Fibroblast of skin of abdomen (primary cell): ENCODE measurements around the gene ZNF564.
"Not testable (repeated sequence)": the region's sequence is repeated elsewhere in the genome, so short reads cannot be mapped to it uniquely, and the experiment has no call there.

Experiments used
- DNase-seq: peaks from one replicate; pipeline ENCODE4 v3.0.0-alpha.2; 2013

The ZNF564 gene

DNA sequence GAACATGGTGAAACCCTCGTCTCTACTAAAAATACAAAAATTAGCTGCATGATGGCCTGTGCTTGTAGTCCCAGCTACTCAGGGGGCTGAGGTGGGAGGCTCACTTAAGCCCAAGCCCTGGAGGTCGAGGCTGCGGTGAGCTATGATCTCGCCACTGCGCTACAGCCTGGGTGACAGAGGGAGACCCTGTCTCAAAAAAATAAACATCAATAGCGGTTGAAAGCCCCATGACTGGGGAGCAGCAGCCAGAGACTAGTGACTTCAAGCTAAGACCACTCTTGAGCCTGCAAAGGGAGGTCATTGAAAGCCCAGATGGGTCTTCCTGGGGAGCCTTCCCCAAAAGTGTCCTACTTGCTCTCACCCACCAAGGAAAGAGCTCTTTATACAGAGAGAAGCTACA lies 54.8 kb downstream of the ZNF564 start:
- DNase-seq = no peak

DNA sequence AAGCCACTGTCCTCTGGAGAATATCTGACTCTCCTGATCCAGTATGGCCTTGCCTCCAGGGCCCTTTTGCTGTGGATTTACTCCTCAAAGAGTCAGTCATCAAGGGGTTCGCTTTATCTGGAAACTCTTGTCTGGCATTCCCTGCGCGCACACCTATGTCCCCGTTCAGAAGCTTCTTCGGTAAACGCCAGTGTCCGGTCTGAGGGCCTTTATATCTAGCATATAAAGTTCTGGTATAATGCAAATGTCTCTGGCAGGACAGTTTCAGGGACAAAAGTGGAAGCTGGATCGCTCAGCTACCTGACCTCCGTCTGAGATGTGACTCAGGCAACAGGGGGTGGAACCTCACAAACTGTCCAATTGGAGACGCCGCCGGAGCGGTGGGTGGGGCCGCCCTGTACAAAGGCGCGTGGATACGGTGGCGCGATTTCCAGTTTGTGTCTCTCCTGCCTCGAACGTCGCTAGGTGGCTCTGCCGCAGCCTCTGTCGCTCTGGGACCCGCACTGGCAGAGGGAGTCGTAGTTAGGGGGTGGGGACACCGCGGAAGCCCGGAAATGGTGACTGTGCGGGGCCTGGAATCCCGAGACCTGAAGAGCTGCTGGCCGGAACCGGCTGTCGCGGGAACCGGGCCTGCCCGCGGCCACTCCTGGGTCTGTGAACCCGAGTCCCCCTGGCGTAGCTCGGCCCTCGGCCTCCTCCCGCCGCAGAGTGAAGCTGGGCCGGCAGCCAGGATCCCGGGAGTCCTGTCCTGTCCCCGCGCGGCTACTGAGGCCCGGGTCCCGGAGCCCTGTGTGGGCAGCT lies 56.1 kb downstream of the ZNF564 start:
- peak; percentile 79 for DNase-seq

DNA sequence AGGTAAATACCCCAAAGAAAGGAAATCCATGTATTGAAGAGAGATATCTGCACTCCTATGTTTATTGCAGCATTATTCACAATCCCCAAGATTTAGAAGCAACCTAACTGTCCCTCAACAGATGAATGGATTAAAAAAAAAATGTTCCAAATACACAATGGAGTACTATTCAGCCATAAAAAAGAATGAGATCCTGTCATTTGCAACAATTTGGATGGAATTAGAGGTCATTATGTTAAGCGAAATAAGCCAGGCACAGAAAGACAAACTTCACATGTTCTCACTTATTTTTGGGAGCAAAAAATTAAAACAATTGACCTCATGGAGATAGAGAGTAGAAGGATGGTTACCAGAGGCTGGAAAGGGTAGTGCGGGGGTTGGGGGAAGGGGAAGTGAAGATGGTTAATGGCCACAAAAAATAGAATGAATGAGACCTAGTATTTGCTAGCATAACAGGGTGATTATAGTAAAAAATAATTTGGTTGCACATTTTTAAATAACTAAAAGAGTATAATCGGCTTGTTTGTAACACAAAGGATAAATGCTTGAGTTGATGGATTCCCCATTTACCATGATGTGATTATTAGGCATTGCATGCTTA lies 56.9 kb downstream of the ZNF564 start:
- no peak for DNase-seq

DNA sequence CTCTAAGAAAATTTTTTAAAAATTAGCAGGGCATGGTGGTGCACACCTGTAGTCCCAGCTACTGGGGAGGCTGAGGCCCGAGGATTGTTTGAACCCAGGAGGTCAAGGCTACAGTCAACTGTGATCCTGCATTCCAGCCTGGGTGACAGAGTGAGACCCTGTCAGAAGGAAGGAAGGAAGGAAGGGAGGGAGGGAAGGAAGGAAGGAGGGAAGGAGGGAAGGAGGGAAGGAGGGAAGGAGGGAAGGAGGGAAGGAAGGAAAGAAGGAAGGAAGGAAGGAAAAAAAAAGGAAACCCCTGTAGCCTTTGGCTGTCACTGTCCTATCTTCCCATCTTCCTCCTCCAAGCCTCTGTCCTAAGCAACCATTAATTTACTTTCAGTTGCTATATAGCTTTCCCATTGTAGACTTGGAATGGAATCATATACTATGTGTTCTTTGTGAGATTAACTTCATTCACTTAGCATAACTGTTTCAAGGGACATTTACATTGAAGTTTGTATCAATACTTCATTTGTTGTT lies 65.0 kb downstream of the ZNF564 start:
- DNase-seq = not testable (repeated sequence)

DNA sequence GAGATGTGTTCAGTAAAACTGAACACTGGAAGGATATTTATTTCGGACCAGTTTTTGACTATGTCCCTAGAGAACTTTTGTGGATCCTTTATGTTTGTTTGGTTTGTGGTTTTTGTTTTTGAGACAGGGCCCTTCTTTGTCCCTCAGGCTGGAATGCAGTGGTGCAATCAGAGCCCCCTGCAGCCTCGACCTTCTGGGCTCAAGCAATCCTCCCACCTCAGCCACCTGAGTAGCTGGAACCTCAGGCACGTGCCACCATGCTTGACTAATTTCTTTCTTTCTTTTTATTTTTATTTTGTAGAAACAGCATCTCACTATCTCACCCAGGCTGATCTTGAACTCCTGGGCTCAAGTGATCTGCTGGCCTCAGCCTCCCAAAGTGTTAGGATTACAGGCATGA lies 65.7 kb downstream of the ZNF564 start:
- no peak for DNase-seq

DNA sequence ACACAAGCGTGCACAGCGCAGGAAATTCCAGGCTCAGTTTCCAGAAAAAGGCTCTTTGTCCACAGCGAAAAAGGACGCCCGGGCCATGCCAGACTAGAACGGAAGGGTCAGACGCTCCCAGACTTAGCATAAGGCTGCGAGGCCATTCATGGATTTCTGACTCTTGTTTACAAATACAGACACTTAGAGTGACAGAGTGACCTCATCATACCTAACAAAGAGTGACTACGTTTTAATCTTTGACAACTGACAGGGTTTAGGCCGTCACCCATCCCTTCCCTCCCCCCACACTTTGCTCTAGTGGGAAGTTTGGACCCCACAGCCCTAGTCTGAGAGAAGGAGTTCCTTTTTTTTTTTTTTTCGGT lies 66.2 kb downstream of the ZNF564 start:
- DNase-seq = no peak

DNA sequence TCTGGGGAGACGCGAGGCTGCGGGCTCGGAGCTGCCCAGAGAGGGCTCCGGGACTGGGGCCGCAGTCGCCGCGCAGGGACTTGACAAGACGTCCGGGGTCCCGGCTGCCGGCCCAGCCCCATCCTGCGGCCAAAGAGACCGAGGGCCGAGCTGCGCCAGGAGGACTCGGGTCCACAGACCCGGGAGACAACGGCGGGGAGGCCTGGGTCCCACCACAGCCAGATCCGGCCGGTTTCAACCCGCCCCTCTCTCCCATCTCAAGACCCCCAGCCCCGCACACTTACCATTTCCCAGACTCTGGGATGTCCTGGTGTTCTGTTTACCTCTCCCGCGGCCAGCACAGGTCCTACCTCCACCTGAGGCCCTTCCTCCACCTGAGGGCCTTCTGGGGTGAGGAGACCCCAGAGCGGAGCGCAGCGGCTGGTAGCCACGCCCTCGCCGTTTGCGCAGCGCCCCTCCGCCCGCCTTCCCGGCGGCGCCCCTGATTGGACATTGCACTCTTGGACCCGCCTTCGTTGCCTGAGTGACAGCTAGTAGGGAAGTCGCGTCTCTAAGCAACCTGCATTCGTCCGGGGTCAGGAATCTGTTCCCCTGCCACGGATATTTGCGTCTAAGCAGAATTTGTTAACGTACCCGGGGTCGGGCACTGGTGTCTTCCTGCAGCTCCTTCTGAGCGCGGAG lies 66.8 kb downstream of the ZNF564 start, which contains the start of gene ZNF709:
TSS of gene ZNF709 (minus strand) at position 446 of the 681 bp plus-strand sequence. CDS start at position 287, 159 bp downstream.
- peak; percentile 84 for DNase-seq

DNA sequence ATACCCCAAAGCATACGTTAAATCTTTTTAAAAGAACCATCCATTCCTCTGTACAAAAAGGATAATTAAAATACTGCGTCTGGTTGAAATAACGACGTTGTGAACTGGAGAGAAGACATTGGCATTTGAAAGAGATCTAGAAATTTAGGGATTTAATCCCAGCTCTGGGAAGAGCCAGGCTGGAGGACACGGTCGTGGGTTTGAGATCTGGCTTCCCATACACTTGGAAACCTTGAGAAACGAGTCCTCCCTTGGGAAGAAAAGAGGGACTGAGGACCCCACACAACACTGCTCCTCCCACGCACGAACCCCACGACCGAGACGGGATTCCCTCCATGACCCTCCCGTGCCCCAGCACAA lies 67.3 kb downstream of the ZNF564 start:
- no peak for DNase-seq

DNA sequence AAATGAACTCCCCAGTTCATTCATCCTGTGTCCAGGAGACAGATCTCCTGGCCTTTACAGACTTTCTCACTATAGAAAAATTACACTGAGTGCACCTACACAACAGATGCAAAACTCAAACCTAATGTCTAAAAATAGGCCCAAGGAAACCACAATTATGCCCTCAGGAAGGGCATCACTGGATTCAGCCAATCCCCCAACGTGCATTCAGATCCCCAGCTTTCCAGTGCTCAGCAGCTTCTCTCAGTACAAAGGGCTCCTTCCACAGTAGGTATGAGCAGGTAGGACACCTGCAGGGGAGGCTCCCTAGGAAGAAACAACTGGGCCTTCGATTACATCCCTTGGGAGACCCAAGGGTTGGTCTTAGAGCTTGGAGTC lies 68.8 kb downstream of the ZNF564 start:
- DNase-seq = no peak

DNA sequence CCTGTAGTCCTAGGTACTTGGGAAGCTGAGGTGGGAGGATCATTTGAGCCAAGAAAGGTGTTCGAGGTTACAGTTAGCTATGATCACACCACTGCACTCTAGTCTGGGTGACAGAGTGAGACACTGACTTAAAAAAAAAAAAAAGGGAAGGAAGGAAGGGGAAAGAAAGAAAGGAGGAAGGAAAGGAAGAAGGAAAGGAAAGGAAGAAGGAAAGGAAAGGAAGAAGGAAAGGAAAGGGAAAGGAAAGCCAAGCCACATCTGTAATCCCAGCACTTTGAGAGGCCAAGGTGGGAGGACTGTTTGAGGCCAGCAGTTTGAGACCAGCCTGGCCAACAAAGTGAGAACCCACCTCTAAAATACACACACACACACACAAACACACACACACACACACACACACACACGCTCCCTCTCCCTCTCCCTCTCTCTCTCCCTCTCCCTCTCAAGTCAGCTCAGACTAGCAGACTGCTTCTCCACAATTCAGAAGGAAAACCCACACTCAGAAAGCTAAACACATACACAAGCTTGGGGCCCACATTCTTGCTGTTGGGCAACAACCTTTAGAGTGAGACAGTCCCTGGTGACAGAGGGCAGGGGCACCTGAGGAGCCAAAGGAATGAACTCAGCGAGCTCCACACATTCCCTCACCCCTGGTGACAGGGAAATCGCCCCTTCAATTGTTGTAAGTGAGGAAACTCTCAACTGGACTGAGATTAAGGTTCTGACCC lies 69.3 kb downstream of the ZNF564 start:
- no peak for DNase-seq

DNA sequence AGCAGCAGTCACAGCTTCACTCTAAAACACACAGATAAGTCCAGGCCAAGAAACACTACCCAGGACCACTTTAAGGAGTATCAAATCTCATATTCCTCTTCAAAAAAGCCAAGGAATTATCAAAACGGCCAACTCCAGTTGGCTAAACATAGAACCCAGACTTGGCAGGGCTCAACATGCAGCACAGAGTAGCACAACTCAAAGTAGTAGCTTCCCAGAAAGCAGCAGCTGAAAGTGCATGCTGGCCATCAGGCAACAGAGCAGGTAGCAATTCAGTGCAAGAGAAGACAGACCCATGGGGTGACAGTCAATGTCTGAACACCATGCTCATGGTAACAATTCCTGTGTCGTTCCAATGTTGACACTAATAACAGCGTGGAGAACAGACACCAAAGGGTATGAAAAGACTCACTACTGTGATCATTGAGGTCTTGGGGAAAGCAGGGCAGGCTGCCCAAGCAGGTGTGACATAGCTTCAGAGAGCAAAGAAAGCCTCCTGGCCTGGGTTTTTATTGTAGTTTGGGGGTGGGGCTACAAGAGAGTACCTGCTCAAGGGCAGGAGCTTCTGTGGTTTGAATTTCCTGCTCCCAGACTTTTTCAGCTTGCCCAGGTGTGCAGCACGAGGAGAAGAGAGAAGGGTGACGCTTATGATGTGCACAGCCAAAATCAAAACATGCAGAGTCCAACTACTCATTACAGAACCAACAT lies 72.9 kb downstream of the ZNF564 start:
- no peak for DNase-seq
